ENCODE results near the gene UBE2D2. TPM values are rescaled to one million over a fixed set of nuclear protein-coding genes. Genes with fewer than 3 reads are reported as not detected.

Gene UBE2D2
- total and polyA plus RNA-seq, 2 of the 13 experiments (the other 11 are each of a cell fraction or from before 2014, with no cell fraction given), result 79.1 to 109 TPM

DNA sequence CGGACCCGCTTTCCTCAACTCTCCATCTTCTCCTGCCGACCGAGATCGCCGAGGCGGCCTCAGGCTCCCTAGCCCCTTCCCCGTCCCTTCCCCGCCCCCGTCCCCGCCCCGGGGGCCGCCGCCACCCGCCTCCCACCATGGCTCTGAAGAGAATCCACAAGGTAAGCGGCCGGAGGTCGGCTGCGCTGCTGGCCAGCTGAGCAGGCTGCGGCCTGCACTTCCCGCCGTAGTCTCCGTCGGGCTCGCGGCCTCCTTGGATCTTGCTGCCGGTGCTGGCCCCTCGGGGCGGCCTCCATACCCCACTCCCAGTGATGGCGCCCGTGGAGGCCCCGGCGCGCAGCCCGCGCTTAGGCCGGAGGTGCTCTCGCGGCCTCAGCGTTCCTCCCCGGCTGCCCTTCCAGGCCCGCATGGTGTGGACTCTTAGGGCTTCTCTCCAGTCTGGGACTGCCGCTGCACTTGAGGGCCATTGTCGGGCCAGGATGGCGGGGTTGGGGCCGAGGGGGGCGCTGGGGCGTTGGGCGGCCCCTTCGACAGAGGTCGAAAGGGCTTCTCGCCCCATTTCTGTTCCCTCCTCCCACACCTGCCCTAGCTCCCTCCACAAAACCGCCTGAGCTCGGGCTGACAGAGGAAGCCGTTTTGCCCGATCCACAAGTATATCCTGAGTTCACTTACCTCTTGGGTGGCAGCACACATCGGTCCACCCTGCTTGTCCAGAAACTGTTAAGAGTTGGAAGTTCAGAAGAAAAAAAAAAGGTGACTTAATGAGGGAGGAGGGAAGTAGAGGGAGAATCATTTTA is 714 bp downstream of the UBE2D2 start (continued):
- TF ChIP-seq, protein P1, sequence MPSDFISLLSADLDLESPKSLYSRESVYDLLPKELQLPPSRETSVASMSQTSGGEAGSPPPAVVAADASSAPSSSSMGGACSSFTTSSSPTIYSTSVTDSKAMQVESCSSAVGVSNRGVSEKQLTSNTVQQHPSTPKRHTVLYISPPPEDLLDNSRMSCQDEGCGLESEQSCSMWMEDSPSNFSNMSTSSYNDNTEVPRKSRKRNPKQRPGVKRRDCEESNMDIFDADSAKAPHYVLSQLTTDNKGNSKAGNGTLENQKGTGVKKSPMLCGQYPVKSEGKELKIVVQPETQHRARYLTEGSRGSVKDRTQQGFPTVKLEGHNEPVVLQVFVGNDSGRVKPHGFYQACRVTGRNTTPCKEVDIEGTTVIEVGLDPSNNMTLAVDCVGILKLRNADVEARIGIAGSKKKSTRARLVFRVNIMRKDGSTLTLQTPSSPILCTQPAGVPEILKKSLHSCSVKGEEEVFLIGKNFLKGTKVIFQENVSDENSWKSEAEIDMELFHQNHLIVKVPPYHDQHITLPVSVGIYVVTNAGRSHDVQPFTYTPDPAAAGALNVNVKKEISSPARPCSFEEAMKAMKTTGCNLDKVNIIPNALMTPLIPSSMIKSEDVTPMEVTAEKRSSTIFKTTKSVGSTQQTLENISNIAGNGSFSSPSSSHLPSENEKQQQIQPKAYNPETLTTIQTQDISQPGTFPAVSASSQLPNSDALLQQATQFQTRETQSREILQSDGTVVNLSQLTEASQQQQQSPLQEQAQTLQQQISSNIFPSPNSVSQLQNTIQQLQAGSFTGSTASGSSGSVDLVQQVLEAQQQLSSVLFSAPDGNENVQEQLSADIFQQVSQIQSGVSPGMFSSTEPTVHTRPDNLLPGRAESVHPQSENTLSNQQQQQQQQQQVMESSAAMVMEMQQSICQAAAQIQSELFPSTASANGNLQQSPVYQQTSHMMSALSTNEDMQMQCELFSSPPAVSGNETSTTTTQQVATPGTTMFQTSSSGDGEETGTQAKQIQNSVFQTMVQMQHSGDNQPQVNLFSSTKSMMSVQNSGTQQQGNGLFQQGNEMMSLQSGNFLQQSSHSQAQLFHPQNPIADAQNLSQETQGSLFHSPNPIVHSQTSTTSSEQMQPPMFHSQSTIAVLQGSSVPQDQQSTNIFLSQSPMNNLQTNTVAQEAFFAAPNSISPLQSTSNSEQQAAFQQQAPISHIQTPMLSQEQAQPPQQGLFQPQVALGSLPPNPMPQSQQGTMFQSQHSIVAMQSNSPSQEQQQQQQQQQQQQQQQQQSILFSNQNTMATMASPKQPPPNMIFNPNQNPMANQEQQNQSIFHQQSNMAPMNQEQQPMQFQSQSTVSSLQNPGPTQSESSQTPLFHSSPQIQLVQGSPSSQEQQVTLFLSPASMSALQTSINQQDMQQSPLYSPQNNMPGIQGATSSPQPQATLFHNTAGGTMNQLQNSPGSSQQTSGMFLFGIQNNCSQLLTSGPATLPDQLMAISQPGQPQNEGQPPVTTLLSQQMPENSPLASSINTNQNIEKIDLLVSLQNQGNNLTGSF (CRISPR knock-in tag; IDR thresholded peaks at IDR 0.05), result no peak
- TF ChIP-seq ZNF891 (CRISPR knock-in tag; IDR thresholded peaks at IDR 0.05) (peak; percentile 77), EHMT2 (IDR thresholded peaks at IDR 0.05; ENCODE audit: borderline replicate concordance, low read depth, low read length) (no peak), TEAD3 (CRISPR knock-in tag; optimal IDR thresholded peaks at IDR 0.05; ENCODE audit: borderline replicate concordance) (no peak), GPN1 (CRISPR knock-in tag; IDR thresholded peaks at IDR 0.05; ENCODE audit: borderline replicate concordance) (no peak), SMARCC2 (IDR thresholded peaks at IDR 0.05) (no peak), ZNF747 (CRISPR knock-in tag; IDR thresholded peaks at IDR 0.05; ENCODE audit: borderline replicate concordance) (no peak), MBNL3 (CRISPR knock-in tag; conservative IDR thresholded peaks at IDR 0.05) (no peak), ZSCAN25 (CRISPR knock-in tag; IDR thresholded peaks at IDR 0.05) (no peak), HDAC2 (CRISPR knock-in tag; IDR thresholded peaks at IDR 0.05) (no peak), SIX4 (CRISPR knock-in tag; IDR thresholded peaks at IDR 0.05) (no peak), NRL (CRISPR knock-in tag; IDR thresholded peaks at IDR 0.05; ENCODE audit: borderline replicate concordance) (peak; percentile 85), MXD4 (CRISPR knock-in tag; IDR thresholded peaks at IDR 0.05) (no peak), CBFB (CRISPR knock-in tag; IDR thresholded peaks at IDR 0.05) (no peak), GZF1 (CRISPR knock-in tag; IDR thresholded peaks at IDR 0.05) (no peak), DPF2 (CRISPR knock-in tag; IDR thresholded peaks at IDR 0.05; ENCODE audit: borderline replicate concordance, low read depth) (0 out of 2 replicates have a peak, but pooled peaks have one; percentile 38), STAT5B (CRISPR knock-in tag; IDR thresholded peaks at IDR 0.05) (no peak), PTBP1 (IDR thresholded peaks at IDR 0.05; ENCODE audit: low read depth, low read length, poor library complexity, severe bottlenecking) (no peak)
- TF ChIP-seq, protein P2, sequence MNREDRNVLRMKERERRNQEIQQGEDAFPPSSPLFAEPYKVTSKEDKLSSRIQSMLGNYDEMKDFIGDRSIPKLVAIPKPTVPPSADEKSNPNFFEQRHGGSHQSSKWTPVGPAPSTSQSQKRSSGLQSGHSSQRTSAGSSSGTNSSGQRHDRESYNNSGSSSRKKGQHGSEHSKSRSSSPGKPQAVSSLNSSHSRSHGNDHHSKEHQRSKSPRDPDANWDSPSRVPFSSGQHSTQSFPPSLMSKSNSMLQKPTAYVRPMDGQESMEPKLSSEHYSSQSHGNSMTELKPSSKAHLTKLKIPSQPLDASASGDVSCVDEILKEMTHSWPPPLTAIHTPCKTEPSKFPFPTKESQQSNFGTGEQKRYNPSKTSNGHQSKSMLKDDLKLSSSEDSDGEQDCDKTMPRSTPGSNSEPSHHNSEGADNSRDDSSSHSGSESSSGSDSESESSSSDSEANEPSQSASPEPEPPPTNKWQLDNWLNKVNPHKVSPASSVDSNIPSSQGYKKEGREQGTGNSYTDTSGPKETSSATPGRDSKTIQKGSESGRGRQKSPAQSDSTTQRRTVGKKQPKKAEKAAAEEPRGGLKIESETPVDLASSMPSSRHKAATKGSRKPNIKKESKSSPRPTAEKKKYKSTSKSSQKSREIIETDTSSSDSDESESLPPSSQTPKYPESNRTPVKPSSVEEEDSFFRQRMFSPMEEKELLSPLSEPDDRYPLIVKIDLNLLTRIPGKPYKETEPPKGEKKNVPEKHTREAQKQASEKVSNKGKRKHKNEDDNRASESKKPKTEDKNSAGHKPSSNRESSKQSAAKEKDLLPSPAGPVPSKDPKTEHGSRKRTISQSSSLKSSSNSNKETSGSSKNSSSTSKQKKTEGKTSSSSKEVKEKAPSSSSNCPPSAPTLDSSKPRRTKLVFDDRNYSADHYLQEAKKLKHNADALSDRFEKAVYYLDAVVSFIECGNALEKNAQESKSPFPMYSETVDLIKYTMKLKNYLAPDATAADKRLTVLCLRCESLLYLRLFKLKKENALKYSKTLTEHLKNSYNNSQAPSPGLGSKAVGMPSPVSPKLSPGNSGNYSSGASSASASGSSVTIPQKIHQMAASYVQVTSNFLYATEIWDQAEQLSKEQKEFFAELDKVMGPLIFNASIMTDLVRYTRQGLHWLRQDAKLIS (CRISPR knock-in tag; IDR thresholded peaks at IDR 0.05), result no peak
- TF ChIP-seq, protein P3, sequence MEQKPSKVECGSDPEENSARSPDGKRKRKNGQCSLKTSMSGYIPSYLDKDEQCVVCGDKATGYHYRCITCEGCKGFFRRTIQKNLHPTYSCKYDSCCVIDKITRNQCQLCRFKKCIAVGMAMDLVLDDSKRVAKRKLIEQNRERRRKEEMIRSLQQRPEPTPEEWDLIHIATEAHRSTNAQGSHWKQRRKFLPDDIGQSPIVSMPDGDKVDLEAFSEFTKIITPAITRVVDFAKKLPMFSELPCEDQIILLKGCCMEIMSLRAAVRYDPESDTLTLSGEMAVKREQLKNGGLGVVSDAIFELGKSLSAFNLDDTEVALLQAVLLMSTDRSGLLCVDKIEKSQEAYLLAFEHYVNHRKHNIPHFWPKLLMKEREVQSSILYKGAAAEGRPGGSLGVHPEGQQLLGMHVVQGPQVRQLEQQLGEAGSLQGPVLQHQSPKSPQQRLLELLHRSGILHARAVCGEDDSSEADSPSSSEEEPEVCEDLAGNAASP (CRISPR knock-in tag; IDR thresholded peaks at IDR 0.05; ENCODE audit: borderline replicate concordance), result no peak
